ENCODE measurements around the gene FAM120B. TPM values are rescaled to one million over a fixed set of nuclear protein-coding genes. Genes with fewer than 3 reads are reported as not detected.

The FAM120B gene
- total and polyA plus RNA-seq, 2 of the 4 experiments (the other 2 are of a cell fraction): 15.3 to 28.0 TPM

DNA sequence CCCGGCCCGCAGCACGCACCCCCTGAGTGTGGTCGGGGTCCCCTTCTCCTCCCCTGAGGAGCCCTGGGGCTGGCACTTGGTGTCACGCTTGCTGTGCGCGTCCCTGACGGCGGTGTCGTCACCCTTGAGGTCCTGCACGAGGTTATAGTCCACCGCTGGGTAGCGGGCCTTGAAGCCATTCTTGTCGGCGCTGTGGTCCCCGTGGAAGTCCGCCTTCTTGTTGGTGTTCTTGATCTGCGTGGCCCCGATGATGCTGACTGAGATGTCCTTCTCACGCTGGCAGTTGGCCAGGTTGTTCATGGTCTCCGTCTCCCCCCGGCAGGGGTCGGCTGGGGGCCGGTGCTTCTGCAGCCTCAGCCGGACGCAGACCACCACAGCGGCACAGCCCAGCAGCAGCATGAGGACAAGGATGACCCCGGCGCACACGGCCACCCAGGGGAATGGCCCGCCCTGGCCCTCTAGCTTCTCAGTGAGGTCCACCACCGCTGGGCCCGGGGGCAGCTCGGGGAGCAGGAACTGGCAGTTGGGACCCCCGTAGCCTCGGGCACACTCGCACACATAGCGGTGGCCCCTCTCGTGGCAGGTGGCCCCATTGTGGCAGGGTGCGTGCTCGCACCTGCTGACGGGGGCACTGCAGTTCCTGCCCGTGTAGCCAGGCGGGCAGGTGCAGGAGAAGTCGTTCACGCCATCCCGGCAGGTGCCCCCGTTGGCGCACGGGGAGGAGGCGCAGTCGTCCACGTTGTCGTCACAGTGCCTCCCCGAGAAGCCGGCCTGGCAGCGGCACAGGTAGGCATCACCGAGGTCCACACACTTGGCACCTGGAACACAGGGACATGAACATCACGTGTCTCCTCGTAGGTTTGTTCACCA, 23.1 kb upstream of the FAM120B start:
- H3K27me3 ChIP-seq (ENCODE audit: control insufficient read depth, insufficient read depth, low read length): peaks cover 34% of the 10 kb centered on the region
- H4K91ac ChIP-seq (ENCODE audit: insufficient read depth, low read depth, low read length): no peak overlapping the region
- no peak overlapping the region for H2AFZ ChIP-seq (replicated peaks; ENCODE audit: low read length, poor library complexity)
- ChIA-PET CTCF (no interaction called here), POLR2A (ENCODE audit: unreplicated experiment) (no interaction called here)
- ATAC-seq (ENCODE audit: low read depth) (no peak), DNase-seq (no peak)
- H2AK9ac ChIP-seq (replicated peaks; ENCODE audit: low read depth, low read length, poor library complexity): no peak overlapping the region
- in situ Hi-C loops (cut with MboI; ENCODE audit: low sequenced_read_pairs): no loop called here
- no peak overlapping the region for H3K56ac ChIP-seq (ENCODE audit: extremely low read depth, insufficient read depth, low read length)
- H3K18ac ChIP-seq (ENCODE audit: low read depth, low read length): no peak overlapping the region
- no peak overlapping the region for H4K8ac ChIP-seq (ENCODE audit: low read depth in 2 of 2, low read length in 2 of 2)
- H2BK5ac ChIP-seq (ENCODE audit: low read depth, low read length, poor library complexity, severe bottlenecking): no peak overlapping the region
- no peak overlapping the region for H2BK120ac ChIP-seq (ENCODE audit: low read depth, low read length)
- H3K9me1 ChIP-seq (ENCODE audit: insufficient read depth, low read length): no peaks in the 10 kb centered on the region
- no peak overlapping the region for H3K27ac ChIP-seq (ENCODE audit: insufficient read depth, low read length)
- no peaks in the 10 kb centered on the region for H3K9me3 ChIP-seq (ENCODE audit: control insufficient read depth, insufficient read depth, low read length)
- no peaks in the 10 kb centered on the region for H4K20me1 ChIP-seq (ENCODE audit: insufficient read depth, low read length)
- H3K14ac ChIP-seq (replicated peaks; ENCODE audit: low read depth, low read length): no peak overlapping the region
- no peaks in the 10 kb centered on the region for H3K36me3 ChIP-seq (ENCODE audit: control insufficient read depth, insufficient read depth, low read length)
- H2BK15ac ChIP-seq (ENCODE audit: low read depth, low read length): no peak overlapping the region
- H3K9ac ChIP-seq (ENCODE audit: low read depth, low read length): no peak overlapping the region
- H3K4me1 ChIP-seq (ENCODE audit: control insufficient read depth, insufficient read depth, low read length): peaks cover 1% of the 10 kb centered on the region; the same call in 1 of the 2 replicates
- no TSS peak for BruUV-seq (replicated peaks)
- H3K4ac ChIP-seq (ENCODE audit: low read depth, low read length): no peak overlapping the region
- H3K79me1 ChIP-seq (ENCODE audit: low read depth in 1 of 2, low read length in 2 of 2): no peaks in the 10 kb centered on the region
- H2AK5ac ChIP-seq (ENCODE audit: low read depth, low read length): no peak overlapping the region
- TF ChIP-seq MXI1 (IDR thresholded peaks at IDR 0.05; ENCODE audit: borderline replicate concordance, low read depth, low read length) (no peak), NFE2L2 (IDR thresholded peaks at IDR 0.05; ENCODE audit: low read depth, low read length) (no peak), FOS (IDR thresholded peaks at IDR 0.05; ENCODE audit: low read depth, low read length) (no peak), RFX5 (IDR thresholded peaks at IDR 0.05; ENCODE audit: low read depth, low read length) (no peak), CHD1 (IDR thresholded peaks at IDR 0.05; ENCODE audit: low read depth, low read length) (no peak), SMC3 (IDR thresholded peaks at IDR 0.05; ENCODE audit: low read depth, low read length) (no peak), RAD21 (IDR thresholded peaks at IDR 0.05; ENCODE audit: low read length) (no peak)
- TF ChIP-seq, protein P1, sequence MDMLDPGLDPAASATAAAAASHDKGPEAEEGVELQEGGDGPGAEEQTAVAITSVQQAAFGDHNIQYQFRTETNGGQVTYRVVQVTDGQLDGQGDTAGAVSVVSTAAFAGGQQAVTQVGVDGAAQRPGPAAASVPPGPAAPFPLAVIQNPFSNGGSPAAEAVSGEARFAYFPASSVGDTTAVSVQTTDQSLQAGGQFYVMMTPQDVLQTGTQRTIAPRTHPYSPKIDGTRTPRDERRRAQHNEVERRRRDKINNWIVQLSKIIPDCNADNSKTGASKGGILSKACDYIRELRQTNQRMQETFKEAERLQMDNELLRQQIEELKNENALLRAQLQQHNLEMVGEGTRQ (IDR thresholded peaks at IDR 0.05; ENCODE audit: low read depth, low read length): no peak
- H3K4me2 ChIP-seq (ENCODE audit: low read depth, low read length): no peak overlapping the region
- H2BK20ac ChIP-seq (ENCODE audit: low read depth, low read length): no peak overlapping the region
- WGBS, 2 experiments (ENCODE audit: extremely low coverage in 2 of 2, insufficient read length in 1 of 2): 89% methylated on average over 31 of the region's 60 CpGs; no CpG with 5 or more reads in 1 of the 2 experiments
- H3K23ac ChIP-seq (ENCODE audit: low read depth, low read length): no peak overlapping the region
- no peak overlapping the region for H3K4me3 ChIP-seq (ENCODE audit: insufficient read depth, low read depth, low read length)
- dilution Hi-C loops (cut with HindIII; ENCODE audit: low sequenced_read_pairs, unreplicated experiment): no loop called here
- H4K5ac ChIP-seq (ENCODE audit: low read depth, low read length): no peak overlapping the region
- intact Hi-C loops (cut with micrococcal nuclease): no loop called here
